HepG2 (cell line): ENCODE measurements around the gene KIRREL3.

Experiments used
- CTCF ChIP-seq: sonication (generic); formaldehyde crosslinking; IDR thresholded peaks from 2 replicates; pipeline ENCODE4 v1.5.0; 2020; ENCODE audit warnings: mild to moderate bottlenecking, missing genetic modification reagents, moderate library complexity
- GTF3A ChIP-seq: sonication (generic); formaldehyde crosslinking; conservative IDR thresholded peaks from 2 replicates; pipeline ENCODE4 v1.4.0; 2020; ENCODE audit warnings: mild to moderate bottlenecking, missing genetic modification reagents
- HIVEP1 ChIP-seq: sonication (generic); formaldehyde crosslinking; IDR thresholded peaks from 2 replicates; pipeline ENCODE4 v1.4.0; 2020; ENCODE audit warnings: mild to moderate bottlenecking, missing genetic modification reagents
- MYC ChIP-seq: sonication (generic); formaldehyde crosslinking; IDR thresholded peaks from 2 replicates; pipeline ENCODE4 v1.9.0; 2021; ENCODE audit warnings: missing genetic modification reagents, borderline replicate concordance
- POLR2A ChIP-seq, 2 experiments: IDR thresholded peaks; 2 replicates each; pipeline ENCODE4 v1.6.1; 2011; ENCODE audit warnings: low read depth in 2 of 2, low read length in 2 of 2, mild to moderate bottlenecking in 1 of 2, moderate library complexity in 1 of 2; ENCODE audit not compliant: insufficient read depth in 1 of 2
- TF ChIP-seq, protein P1 (sequence below): sonication (generic); formaldehyde crosslinking; IDR thresholded peaks from 2 replicates; pipeline ENCODE4 v1.8.1; 2022; ENCODE audit warnings: low read depth, mild to moderate bottlenecking, missing genetic modification reagents

DNA sequence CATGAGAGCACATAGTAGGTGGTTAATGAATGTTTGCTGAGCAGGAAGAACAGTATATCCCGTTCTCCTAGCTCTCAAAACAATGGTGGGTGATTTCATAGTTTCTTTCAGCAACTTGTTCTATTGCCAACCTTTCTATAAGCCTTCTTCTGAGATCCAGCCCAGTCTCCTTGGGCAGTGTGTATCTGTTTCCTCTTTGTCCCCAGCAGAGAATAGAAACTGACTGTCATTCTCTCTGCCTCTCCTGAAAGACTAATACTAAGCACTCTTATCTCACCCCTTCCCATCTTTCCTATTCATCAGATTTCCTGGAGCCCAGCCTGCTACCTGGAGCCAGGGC is 372.1 kb downstream of the KIRREL3 start:
- TF ChIP-seq POLR2A (IDR thresholded peaks at IDR 0.05; ENCODE audit: insufficient read depth in 1 of 2, low read depth in 2 of 2, low read length in 2 of 2): no peak
- no peak for TF ChIP-seq CTCF (CRISPR knock-in tag)
- TF ChIP-seq MYC: no peak
- no peak for TF ChIP-seq GTF3A (CRISPR knock-in tag)
- TF ChIP-seq, protein P1, sequence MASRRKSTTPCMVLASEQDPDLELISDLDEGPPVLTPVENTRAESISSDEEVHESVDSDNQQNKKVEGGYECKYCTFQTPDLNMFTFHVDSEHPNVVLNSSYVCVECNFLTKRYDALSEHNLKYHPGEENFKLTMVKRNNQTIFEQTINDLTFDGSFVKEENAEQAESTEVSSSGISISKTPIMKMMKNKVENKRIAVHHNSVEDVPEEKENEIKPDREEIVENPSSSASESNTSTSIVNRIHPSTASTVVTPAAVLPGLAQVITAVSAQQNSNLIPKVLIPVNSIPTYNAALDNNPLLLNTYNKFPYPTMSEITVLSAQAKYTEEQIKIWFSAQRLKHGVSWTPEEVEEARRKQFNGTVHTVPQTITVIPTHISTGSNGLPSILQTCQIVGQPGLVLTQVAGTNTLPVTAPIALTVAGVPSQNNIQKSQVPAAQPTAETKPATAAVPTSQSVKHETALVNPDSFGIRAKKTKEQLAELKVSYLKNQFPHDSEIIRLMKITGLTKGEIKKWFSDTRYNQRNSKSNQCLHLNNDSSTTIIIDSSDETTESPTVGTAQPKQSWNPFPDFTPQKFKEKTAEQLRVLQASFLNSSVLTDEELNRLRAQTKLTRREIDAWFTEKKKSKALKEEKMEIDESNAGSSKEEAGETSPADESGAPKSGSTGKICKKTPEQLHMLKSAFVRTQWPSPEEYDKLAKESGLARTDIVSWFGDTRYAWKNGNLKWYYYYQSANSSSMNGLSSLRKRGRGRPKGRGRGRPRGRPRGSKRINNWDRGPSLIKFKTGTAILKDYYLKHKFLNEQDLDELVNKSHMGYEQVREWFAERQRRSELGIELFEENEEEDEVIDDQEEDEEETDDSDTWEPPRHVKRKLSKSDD: no peak
- no peak for TF ChIP-seq HIVEP1 (CRISPR knock-in tag)
